Erythroblast (primary cell): Measurements from ENCODE around the gene EDN2.

Experiments
- GATA1 ChIP-seq: IDR thresholded peaks from 2 replicates; pipeline ENCODE4 v1.6.1; 2011; ENCODE audit warnings: low read depth, mild to moderate bottlenecking, control low read depth, low read length, moderate library complexity
- POLR2A ChIP-seq: IDR thresholded peaks from 2 replicates; pipeline ENCODE4 v1.6.1; 2011; ENCODE audit warnings: mild to moderate bottlenecking, low read length

DNA sequence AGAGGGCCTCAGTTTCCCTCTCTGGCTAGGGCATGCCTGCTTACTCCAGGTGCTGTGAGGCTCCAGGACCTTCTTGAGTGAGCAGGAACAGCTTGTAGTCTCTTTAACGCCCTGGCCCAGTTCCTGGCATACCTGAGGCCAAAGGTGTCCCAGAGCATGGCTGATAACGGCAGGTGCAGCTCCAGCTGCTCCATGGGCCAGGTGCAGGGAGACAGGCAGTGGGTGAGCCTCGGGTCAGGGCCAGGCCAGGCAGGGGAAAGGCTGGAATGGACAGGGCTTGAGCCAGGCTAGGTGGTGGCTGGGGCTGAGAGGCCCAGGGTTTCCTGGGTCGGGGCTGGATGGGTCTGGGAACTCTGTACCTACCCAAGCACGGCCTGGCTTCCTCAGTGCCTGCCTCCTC, 18.3 kb downstream of the EDN2 start:
- TF ChIP-seq POLR2A (no peak), GATA1 (no peak)
